Measurements from ENCODE around the gene F2R. TPM values are rescaled to one million over a fixed set of nuclear protein-coding genes. Genes with fewer than 3 reads are reported as not detected.

F2R gene
- total and polyA plus RNA-seq, 2 of the 8 experiments (the other 6 are each of a cell fraction or from before 2014, with no cell fraction given): 23.8 to 29.1 TPM

DNA sequence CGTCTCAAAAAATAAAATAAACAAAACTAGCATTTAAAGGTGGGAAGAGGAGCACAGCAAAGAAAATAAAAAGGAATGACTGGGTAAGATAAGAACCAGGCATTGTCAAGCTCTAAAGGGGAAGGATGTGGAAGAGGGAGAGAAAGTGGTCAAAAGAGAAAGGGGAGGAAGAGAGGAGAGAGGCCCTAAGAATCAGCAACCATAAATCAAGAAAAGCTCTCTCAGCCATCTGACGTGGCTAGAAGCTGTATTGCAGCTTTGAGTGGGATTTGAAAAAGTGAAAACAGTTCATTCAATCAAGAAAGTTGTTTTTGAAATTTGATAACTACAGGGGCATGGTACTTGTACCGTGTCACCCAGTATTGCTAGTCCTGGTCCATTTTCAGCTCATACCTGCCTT, 45.4 kb upstream of the F2R start (continued):
- no peak for TF ChIP-seq RAD21 (IDR thresholded peaks at IDR 0.05 in 1 of 2, conservative IDR thresholded peaks at IDR 0.05 in 1 of 2; ENCODE audit: low read depth in 2 of 2, low read length in 2 of 2)
- TF ChIP-seq POLR2AphosphoS5 (IDR thresholded peaks at IDR 0.05; ENCODE audit: low read depth, low read length): no peak

Data from H1 (cell line).